WTC11 (cell line): ENCODE data around the gene ITGA11.

Experiments
- ESRRA ChIP-seq: sonication (generic); formaldehyde crosslinking; IDR thresholded peaks from 2 replicates; pipeline ENCODE4 v1.8.1; 2022; ENCODE audit warnings: mild to moderate bottlenecking, missing genetic modification reagents, borderline replicate concordance
- MXD4 ChIP-seq: fragments of 250-450 bp; sonication (Bioruptor Pico); IDR thresholded peaks from 2 replicates; pipeline ENCODE4 v1.8.0; 2021; ENCODE audit warnings: mild to moderate bottlenecking, moderate library complexity, borderline replicate concordance
- ZNF416 ChIP-seq: fragments of 250-450 bp; sonication (Bioruptor Pico); IDR thresholded peaks from 2 replicates; pipeline ENCODE4 v1.9.0; 2021; ENCODE audit warnings: mild to moderate bottlenecking, inconsistent platforms
- TF ChIP-seq, protein P1 (sequence below): sonication (generic); formaldehyde crosslinking; conservative IDR thresholded peaks from 2 replicates; pipeline ENCODE4 v1.8.1; 2022; ENCODE audit warnings: mild to moderate bottlenecking, missing genetic modification reagents
- TF ChIP-seq, protein P2 (sequence below): sonication (generic); formaldehyde crosslinking; IDR thresholded peaks from 2 replicates; pipeline ENCODE4 v1.8.1; 2022; ENCODE audit warnings: low read depth, missing genetic modification reagents, borderline replicate concordance
- TF ChIP-seq, protein P3 (sequence below): sonication (generic); formaldehyde crosslinking; IDR thresholded peaks from 2 replicates; pipeline ENCODE4 v1.8.1; 2023; ENCODE audit warnings: mild to moderate bottlenecking, missing genetic modification reagents, moderate library complexity
- TF ChIP-seq, protein P4 (sequence below): fragments of 200-600 bp; IDR thresholded peaks from 2 replicates; pipeline ENCODE4 v1.8.0; 2022; ENCODE audit warnings: antibody characterized with exemption

DNA sequence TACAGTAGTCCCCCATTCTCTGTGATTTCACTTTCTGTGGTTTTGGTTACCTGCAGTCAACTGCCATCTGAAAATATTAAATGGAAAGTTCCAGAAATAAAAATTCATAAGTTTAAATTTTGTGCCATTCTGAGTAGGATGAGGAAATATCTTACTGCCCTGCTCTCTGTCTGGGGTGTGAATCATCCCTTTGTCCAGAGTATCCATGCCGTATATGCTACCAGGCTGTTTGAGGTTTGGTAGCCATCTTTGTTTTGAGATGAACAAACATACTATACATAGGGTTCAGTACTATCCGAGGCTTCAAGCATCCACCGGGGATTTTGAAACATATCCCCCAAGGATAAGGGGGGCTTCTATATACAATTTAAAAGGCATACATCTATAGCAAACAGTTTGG, 170.7 kb downstream of the ITGA11 start:
- TF ChIP-seq ESRRA (no peak), ZNF416 (no peak), MXD4 (CRISPR knock-in tag) (no peak)
- TF ChIP-seq, protein P1, sequence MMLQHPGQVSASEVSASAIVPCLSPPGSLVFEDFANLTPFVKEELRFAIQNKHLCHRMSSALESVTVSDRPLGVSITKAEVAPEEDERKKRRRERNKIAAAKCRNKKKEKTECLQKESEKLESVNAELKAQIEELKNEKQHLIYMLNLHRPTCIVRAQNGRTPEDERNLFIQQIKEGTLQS (CRISPR knock-in tag), result no peak
- TF ChIP-seq, protein P2, sequence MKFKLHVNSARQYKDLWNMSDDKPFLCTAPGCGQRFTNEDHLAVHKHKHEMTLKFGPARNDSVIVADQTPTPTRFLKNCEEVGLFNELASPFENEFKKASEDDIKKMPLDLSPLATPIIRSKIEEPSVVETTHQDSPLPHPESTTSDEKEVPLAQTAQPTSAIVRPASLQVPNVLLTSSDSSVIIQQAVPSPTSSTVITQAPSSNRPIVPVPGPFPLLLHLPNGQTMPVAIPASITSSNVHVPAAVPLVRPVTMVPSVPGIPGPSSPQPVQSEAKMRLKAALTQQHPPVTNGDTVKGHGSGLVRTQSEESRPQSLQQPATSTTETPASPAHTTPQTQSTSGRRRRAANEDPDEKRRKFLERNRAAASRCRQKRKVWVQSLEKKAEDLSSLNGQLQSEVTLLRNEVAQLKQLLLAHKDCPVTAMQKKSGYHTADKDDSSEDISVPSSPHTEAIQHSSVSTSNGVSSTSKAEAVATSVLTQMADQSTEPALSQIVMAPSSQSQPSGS, result no peak
- TF ChIP-seq, protein P3, sequence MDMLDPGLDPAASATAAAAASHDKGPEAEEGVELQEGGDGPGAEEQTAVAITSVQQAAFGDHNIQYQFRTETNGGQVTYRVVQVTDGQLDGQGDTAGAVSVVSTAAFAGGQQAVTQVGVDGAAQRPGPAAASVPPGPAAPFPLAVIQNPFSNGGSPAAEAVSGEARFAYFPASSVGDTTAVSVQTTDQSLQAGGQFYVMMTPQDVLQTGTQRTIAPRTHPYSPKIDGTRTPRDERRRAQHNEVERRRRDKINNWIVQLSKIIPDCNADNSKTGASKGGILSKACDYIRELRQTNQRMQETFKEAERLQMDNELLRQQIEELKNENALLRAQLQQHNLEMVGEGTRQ, result no peak
- TF ChIP-seq, protein P4, sequence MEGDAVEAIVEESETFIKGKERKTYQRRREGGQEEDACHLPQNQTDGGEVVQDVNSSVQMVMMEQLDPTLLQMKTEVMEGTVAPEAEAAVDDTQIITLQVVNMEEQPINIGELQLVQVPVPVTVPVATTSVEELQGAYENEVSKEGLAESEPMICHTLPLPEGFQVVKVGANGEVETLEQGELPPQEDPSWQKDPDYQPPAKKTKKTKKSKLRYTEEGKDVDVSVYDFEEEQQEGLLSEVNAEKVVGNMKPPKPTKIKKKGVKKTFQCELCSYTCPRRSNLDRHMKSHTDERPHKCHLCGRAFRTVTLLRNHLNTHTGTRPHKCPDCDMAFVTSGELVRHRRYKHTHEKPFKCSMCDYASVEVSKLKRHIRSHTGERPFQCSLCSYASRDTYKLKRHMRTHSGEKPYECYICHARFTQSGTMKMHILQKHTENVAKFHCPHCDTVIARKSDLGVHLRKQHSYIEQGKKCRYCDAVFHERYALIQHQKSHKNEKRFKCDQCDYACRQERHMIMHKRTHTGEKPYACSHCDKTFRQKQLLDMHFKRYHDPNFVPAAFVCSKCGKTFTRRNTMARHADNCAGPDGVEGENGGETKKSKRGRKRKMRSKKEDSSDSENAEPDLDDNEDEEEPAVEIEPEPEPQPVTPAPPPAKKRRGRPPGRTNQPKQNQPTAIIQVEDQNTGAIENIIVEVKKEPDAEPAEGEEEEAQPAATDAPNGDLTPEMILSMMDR, result no peak
